Stimulated activated CD4-positive, alpha-beta T cell treated with anti-CD3 and anti-CD28 coated beads, Interleukin-1b, Interleukin-23, amount 100 ng/mL, for 1 hour (primary cell): ENCODE results near the gene MED27.

Experiments
- DNase-seq, 2 donors: peaks; one replicate each; pipeline ENCODE4 v3.0.0-alpha.2; 2020; ENCODE audit warnings: low read depth in 2 of 2

Gene MED27

DNA sequence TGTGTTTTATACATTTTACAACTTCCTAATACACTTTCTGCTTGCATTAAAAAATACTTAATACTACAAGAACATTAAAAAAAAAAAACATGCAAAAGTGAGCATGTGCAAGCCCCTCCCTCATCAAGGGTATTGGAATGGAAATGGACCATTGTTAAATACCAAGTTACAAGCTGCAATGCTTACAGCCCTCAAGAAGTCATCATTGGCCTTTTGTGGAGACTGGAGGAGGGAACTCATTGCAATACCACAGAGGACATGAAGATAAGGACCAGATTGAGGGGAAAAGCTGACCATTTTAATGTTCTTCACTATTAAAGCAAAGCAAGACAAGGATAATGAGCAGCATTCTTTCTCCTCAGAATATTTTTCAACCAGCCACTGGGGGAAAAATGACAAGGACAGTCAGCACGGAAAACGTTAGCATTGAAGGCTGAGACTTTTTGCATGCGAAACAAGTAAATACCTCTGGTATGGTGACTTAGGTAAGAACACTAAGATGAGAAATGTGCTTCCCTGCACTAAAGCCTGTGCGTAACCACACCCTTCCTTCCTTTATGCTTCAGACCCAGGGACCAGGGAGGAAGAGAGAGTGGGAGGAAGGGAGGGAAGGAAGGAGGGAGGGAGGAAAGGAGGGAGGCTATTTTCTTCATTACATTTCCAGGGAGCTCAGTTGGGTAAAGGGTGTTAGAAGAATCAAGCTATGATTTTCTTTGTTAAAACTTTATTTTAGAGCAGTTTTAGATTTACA, 198.7 kb downstream of the MED27 start:
- no peak for DNase-seq

DNA sequence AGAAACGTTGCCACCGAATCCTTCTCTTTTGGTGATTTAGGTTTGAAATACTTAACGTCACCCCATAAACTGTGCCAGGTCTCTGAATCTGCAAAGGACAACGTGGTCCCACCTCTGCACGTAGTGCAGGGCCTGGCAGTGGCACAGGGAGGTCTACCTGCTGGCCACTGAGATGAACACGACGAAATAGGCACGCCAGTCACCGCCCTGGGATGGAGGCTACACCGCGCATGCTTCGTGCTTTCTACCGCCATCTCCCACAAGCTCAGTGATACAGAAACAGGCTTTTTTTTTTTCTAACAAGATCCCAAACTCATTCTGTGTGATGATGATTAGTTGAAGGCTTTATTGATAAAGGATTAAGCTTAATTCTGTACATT, 199.8 kb downstream of the MED27 start:
- DNase-seq = no peak

DNA sequence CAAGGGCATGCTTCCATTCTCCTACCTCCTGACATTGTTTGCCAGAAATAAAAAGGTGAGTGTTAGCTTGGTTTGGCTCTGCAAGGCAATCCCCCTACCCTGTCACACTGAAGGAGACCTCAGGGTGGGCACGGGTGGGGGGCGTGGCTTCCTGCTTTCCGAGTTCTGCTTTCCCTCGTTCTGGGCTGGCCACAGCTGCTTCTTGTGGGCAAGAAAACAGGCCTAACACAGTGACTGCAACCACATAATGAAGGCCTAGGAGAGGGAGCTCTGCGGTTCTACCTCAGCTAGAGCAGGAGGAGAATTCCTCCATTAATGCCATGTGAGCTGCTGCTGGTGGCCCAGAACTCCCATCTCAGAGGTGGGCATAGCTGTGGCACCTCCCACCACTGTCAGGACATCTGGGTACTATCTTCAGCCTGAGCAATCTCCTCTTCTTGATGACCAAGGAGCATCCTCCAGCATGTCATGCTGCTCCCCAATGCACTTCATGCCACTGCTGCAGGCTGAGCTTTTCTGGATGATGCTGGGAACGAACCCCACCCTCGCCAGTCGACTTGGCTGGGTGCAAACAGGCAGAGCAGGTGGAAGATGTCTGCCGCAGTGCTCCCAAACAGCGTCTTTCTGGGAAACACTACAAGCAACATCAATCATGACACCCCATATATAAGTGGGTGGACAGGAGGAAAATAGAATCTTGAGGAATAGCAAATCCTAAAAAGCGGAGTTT, 200.3 kb downstream of the MED27 start:
- DNase-seq = no peak

DNA sequence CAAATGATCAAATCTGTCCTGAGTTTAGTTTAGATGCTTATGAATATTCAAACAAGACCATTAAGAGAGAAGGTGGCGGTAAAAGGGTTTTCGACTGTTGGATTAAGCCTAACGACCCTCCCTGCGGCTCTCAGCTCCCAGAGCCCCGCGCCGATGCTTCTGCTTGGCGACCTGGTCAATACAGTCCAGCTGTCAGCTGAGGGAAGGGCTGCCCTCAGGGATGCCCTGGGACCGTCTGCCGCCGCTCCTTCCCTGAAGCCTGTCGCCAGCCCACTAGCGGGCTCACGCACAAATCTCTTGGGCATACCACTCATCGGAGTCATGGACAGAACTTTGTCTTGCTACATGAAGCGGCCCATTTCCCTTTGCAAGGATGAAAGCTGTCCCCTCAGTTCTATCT, 203.2 kb downstream of the MED27 start:
- DNase-seq = no peak

DNA sequence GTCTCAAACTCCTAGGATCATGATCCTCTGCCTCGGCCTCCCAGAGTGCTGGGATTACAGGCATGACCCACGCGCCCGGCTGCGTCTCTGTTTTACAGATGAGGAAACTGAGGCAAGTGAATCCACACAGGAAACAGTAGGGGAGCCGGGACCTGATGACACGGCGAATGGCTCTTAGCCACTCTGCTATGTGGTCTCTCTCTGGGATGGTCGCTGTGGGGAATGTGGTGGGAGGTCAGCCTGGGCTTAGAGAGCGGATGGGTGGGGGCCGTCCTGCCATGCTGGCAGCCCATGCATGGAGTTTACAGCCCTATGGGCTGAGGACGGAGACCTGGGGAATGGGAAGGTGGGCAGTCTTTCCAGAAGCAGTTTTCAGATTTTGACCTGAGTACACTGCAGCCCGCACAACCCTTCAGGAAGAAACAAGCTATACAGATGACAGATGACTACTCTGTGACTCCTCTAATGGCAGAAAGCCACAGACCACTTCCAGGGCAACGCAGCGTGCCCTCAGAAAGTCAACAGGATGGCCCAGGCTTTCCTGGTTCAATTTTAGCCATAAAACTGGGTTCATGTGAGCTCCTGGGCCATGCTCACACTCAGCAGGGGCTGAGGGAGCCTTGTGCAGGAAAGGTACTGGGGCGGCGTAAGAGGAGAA, 203.7 kb downstream of the MED27 start:
- no peak for DNase-seq

DNA sequence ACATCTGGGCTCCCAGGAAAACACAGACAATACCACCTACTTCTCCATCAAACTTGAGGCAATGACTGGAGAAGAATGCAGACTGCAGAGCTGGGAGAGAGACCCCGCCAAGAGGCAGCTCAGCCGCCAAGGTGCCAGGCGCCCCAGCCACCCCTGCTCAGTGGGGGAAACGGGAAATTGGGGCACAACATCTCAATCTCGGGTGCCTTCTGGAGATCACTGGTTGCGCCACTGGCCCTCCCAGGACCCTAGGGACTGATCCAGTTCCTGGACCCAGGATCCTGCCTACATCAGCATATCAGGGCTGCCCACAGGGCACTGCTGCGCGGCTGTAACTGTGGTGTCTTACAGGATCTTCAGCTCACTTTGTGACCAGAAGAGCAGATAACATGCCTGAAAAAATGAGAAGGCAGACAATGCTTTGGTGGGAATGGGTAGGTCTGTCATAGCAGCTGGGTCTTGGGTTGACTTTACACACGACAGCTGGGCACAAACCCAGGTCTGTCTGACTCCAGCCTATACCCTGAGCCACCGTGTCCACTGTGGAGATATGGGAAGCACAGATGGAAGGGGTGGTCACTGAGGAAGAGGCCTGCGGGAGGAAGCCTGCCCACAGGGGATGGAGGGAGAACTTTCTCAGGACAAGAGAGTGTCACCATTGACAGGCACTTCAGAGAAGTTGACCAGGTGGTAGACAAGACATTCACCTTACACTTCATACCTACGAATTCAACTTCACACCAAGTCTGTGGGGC, 204.6 kb downstream of the MED27 start:
- DNase-seq = no peak

DNA sequence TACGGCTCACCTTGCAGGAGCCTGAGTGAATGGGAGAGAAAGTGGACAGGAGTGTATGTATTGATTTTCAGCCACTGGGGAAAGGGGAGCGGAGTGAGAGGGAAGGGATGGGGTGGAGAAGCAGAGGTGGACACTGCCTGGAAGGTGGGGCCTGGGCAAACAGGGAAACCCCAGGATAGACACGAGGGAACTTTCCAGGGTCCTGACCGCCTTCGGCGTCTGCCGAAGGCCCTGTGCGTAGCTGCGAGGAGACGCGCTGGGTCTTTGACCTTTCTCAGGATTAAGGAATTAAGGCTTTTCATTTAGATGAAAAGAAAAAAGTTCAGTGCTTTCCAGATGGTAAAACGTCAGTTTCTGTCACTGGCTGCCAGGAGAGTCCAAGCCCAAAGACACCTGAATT, 205.2 kb downstream of the MED27 start:
- DNase-seq = no peak

DNA sequence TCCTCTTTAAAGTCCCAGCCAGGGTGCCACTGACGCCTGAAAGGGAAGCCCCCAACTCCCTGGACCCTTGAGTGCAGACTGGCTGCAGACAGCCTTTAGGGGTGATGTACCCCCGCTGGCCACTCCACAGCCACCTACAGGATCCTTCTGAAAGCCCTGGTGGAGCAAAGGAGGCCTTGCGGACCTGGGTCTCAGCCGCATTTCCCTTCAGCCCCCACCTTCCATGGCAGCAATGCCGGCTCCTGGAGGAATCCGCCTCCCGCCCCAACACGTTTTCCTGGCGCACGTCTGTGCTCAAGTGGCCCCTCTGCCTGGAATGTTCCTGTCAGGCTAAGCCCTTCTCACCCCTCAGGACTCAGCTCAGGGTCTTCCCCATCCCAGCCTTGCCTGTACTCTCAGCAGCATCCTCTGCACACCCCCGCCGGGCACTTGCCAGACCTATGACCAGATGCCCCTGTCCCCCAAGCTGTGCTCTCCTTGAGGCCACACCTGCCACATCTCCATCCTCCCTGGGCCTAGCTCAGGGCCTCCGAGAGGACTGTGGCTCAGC, 205.7 kb downstream of the MED27 start:
- DNase-seq = no peak

DNA sequence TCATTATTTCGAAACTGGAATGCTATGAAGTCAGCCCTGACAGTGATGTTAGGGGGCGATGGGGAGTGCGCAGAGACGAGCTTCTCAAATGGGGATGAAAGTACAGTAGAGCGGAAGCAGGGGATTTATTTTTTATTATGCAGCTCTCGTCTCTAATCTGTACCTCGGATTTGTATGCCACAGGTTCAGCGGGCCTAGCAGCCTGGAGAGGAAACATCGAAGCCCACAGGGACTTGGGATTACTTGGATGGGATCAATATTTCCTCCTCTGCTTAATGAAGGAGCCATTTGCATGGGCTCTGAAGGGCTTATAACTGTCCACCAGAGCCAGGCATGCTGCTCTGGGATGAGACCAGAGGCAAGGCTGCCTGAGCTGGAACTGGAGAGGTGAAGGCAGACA, 206.3 kb downstream of the MED27 start:
- DNase-seq = no peak

DNA sequence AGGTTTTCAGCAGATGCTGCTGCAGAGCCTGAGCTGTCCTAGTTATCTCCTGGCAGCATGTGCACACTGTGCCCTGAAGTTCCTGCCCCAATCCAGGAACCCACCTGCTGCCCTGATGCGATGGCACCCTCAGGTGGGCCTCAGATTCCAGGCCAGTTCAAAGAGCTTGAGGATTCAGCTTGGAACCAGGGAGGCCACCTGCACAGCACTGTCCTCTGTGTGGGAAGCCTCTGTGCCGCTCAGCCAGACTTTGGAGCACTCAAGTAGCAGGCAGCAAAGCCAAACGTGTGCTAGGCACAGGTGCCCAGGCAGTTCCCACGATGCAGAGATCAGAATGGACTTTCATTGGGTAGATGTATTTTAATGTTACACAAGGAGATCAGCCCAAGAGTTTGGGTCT, 207.0 kb downstream of the MED27 start:
- no peak for DNase-seq

DNA sequence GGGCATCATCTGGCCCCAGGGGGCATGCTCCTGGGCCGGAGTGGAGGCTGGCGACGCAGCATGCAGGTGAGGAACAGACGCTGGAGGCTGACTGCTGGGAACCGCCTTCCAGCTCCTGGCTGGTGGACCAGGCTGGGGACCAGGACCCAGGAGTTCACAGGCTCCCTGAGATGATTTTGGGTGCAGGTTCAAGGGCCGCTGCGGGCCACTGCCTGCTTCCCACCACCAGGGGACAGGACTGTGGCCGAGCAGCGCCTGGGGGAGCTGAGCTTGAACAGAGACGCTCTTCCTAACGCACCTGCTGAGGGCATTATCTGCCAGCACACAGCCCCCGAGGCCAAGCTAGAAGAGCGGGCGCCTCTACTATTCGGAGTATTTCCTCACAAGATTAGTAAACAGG, 207.7 kb downstream of the MED27 start:
- no peak for DNase-seq

DNA sequence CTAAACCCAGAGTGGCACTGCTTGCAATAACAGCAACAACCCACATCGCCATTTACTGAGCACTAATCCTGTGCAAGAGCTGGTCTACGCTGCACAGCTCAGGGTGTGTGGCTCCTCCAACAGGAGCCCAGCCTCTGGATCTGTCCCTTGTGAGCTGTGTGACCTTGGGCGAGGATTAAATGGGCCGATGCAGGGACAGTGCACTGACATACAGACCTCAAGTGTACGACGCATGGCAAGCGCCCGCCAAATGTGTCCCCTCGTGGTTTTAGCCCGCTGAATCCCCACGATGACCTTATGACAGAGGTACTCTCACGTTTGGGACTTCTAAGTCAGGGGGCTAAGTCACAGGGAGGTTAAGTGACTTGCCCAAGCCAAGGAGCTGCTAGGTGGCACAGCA, 209.5 kb downstream of the MED27 start:
- DNase-seq = no peak

DNA sequence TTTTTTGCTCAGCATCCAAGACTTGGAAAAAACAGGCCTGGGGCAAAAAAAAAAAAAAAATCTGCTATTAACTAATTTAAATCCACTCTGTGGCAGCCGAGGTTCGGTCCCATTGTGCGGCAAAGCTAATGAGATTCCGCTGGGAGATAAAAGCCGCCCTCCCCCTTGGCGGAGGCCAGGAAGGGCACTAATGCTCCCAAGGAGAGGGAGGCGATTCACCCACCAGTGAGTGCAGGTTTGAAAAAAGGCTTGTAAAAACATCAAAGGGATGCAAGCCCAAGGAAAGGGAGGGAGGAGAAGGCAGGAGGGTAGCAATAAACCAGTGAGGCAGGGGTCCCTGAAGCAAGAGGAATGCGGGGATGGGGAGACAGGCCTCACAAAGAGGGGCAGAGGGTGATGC, 210.3 kb downstream of the MED27 start:
- DNase-seq = no peak

DNA sequence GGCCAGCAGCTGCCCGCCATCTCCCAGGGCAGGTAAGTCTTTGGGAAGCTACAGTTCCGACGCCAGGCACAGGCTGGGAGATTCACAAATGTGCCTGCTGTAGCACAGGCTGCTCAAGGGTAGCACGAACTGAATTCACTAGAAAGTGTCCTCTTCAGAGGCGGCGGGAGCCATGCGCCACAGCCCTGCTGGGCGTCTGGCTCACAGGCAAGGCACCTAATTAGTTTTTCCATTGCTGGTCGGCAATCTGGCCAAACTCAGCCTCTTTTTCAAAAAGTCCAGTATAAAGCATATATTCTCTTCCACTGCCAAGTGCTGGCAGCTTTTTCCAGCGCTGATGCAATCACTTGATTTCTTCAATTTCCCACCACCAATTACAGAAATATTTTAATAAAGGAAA, 210.9 kb downstream of the MED27 start:
- no peak for DNase-seq

DNA sequence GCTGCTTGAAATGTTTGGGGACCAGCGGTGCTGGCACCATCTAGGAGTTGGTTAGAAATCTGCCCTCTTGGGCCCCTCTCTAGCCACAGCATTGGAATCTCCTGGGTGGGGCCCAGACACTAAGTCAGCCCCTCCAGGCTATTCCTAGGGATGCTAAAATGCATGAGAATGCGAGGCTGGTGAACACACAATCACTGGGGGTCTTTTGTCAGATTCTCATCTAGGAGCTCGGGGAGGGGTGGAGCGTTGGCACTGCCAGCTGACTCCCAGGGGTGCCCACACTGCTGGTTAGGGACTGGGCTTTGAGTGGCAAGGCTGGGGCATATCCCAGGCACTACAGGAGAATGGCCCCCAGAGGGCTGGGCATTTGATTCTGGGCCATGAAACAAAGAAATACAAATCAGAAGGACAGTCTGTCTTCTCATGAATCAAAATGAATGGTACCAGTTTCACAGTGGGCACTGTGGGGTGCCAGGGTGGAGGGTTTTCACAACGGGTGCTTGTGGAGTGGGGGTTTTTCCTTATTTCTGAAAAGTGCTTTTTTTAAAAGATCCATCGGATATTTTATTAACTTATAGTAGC, 212.0 kb downstream of the MED27 start:
- no peak for DNase-seq

DNA sequence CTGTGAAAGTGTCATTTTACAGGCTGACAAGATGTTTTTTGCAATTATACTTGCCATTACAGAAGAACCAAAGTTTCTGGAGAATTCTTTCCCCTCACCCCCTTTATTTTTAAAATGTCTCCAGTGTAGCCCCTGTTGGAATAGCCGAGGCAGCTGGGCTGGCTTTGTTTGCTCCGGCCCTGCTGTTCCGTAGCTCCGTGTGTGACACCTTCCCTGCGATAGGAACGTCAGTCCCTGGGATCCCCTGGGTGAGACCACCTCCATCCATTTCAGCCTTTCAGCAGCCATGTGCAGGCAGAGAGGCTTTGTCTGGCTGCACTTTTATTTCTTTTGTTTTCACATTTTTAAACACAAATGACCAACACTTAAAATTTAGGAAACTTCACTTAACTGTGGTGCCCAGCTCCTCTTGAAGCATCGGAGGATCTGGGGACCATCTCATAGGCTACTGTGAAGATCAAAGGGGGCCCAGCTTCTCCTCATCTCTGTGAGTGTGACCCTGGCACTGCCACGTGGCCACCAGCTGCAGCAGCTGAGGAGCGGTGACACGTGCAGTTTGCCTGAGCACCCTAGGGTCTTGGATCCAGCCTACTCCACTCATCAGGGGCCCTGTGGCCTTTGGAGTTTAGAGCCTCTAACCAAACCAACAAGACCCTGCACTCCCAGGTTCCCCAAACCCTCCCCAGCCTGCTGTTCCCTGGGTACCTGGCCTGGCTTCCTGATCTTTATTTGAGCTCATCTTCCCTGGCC, 214.0 kb downstream of the MED27 start:
- no peak for DNase-seq

DNA sequence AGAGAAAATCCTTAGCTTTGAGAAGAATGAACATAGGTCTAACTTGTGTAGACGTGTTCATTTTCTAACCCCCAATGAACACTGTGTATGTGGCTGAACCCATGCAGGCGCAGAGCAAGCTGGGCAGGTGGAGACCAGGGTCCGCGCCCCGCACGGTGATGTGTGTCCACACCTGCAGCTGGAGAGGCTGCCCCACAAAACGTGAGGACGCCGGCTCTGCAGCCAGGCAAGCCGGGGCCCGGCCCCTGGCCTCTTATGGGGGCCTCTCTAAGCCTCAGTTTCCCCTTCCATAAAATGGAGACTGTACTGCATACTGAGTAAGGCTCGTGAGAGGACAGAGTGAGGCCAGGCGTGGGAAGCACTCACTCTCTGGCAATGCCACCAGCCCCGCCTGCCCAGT, 215.1 kb downstream of the MED27 start:
- no peak for DNase-seq

DNA sequence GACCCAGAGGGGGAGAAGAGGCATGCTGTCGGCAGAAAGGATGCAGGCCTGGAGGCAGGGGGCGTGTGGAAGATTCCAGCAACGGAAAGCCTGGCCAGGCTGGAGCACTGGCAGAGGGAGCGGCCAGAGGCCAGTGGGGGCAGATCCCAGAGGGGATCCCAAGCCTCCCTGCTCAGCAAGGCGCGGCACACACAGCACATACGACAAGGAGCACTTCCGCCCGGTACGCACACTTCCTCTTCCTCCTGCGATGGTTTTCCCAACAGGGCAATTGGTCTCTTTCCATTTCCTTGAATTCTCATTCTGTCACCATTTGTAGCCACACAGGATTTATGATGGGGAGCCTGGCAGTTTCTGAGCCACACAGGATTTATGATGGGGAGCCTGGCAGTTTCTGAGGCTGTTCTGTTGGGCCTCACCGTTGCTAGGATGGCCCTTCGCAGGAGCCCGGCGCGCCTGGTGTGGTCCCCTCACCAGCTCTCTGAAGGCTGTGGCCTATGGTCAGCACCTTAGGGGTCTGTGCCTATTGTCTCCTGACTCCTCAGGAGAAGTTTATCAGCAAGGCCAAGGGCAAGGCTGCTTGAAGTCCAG, 216.3 kb downstream of the MED27 start:
- DNase-seq = no peak

DNA sequence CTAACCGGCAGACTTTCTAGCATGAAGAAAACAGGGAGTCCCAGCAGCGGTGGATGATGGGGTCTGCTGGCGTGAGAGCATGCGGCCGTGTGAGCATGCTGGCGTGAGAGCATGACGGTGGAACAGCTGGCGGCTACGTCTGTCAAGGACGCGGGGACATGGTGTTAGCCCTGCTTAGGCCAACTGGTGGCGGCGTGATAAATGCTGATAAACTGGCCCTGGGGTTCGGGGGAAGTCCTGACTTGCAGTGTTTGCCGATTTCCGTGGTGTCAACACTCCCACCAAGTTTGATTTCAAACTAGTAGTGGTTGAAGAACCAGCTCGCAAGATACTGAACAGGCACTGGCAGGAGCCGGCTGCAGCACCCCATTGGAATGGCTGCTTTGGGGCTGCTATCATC, 217.4 kb downstream of the MED27 start:
- no peak for DNase-seq

DNA sequence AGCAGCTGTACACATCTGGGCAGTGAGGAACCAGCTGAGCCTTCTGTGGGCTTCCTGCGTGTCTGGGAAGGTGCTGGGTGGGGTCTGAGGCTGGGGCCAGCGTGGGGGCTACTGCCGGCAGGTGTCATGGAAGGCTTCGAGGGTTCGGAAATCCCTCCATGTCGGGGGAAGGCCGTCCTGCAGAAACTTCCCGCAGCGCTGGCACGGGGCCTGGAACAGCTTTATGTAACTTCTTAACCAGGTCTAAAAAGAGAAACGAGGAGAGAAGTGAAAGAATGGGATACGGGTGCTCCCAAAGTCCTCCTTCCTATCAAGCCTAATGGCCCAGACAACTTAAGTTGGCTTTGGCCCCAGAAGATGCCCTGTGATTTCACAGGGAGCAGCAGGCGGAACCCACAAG, 219.2 kb downstream of the MED27 start:
- no peak for DNase-seq

DNA sequence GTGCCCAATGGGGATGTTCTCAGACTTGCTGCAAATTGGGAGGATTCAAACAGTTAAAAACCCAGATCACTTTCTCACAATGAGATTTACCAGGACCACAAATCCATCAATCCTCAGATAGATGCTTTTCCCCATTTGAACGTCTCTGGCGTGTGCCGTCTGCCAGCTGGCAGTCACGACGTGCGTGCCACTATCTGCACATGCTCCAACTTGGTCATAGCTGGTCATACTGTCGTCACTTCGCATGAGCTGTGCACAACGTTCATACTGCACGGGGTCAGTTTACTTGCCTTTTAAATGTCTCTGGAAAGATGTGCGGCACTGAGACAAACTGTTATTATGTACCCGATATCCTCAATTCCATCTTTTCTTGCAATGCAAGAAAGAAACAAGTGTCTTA, 221.5 kb downstream of the MED27 start:
- DNase-seq = no peak
